Loucy (cell line): ENCODE data around the gene CACNA1C.

Experiments
- H2AFZ ChIP-seq: fragments of 200-600 bp; sonication (generic); 2 replicates; pipeline ENCODE4 v1.6.0; 2016; ENCODE audit warnings: antibody characterized with exemption, mild to moderate bottlenecking, low read length, moderate library complexity
- H3F3A ChIP-seq: fragments of 200-600 bp; 2 replicates; pipeline ENCODE4 v1.6.0; 2016; ENCODE audit warnings: antibody characterized with exemption, low read depth, mild to moderate bottlenecking
- H3K27me3 ChIP-seq: fragments of 200-600 bp; sonication (generic); 2 replicates; pipeline ENCODE4 v1.6.1; 2014; ENCODE audit warnings: low read length, mild to moderate bottlenecking; ENCODE audit not compliant: insufficient read depth, poor library complexity, severe bottlenecking
- H3K36me3 ChIP-seq: fragments of 200-600 bp; sonication (generic); 2 replicates; pipeline ENCODE4 v1.6.1; 2016; ENCODE audit warnings: low read length; ENCODE audit not compliant: insufficient read depth
- H3K4me1 ChIP-seq: fragments of 200-600 bp; sonication (generic); 2 replicates; pipeline ENCODE4 v1.5.1; 2014; ENCODE audit warnings: low read length, mild to moderate bottlenecking; ENCODE audit not compliant: insufficient read depth, poor library complexity, severe bottlenecking
- H3K4me2 ChIP-seq: fragments of 200-600 bp; sonication (generic); 2 replicates; pipeline ENCODE4 v1.6.0; 2014; ENCODE audit warnings: antibody characterized with exemption, low read length, low read depth, mild to moderate bottlenecking; ENCODE audit not compliant: poor library complexity, severe bottlenecking
- H3K4me3 ChIP-seq: fragments of 200-600 bp; sonication (generic); 2 replicates; pipeline ENCODE4 v1.5.1; 2014; ENCODE audit warnings: low read length, mild to moderate bottlenecking, mixed read lengths; ENCODE audit not compliant: poor library complexity, severe bottlenecking
- H3K79me2 ChIP-seq: fragments of 200-600 bp; sonication (generic); 2 replicates; pipeline ENCODE4 v1.6.1; 2014; ENCODE audit warnings: low read length; ENCODE audit not compliant: insufficient read depth
- H3K9ac ChIP-seq: fragments of 200-600 bp; sonication (generic); 2 replicates; pipeline ENCODE4 v1.6.0; 2014; ENCODE audit warnings: mild to moderate bottlenecking, low read depth, low read length, moderate library complexity; ENCODE audit not compliant: poor library complexity, severe bottlenecking
- H3K9me2 ChIP-seq: fragments of 200-600 bp; sonication (generic); replicated peaks from 2 replicates; pipeline ENCODE4 v1.6.1; 2016; ENCODE audit warnings: low read depth, low read length, mixed read lengths
- H3K9me3 ChIP-seq: fragments of 200-600 bp; sonication (generic); 2 replicates; pipeline ENCODE4 v1.6.1; 2014; ENCODE audit warnings: mild to moderate bottlenecking, antibody characterized with exemption, low read length, low read depth; ENCODE audit not compliant: insufficient read depth
- H4K20me1 ChIP-seq: fragments of 200-600 bp; sonication (generic); 2 replicates; pipeline ENCODE4 v1.6.0; 2014; ENCODE audit warnings: antibody characterized with exemption, low read length, mild to moderate bottlenecking; ENCODE audit not compliant: insufficient read depth, poor library complexity, severe bottlenecking
- EZH2phosphoT487 ChIP-seq: fragments of 200-600 bp; IDR thresholded peaks from 2 replicates; pipeline ENCODE4 v1.6.1; 2018; ENCODE audit warnings: antibody characterized with exemption, mild to moderate bottlenecking, moderate library complexity, borderline replicate concordance
- TF ChIP-seq, protein P1 (sequence below): fragments of 200-600 bp; sonication (generic); conservative IDR thresholded peaks from 2 replicates; pipeline ENCODE4 v1.5.1; 2014; ENCODE audit warnings: mild to moderate bottlenecking, antibody characterized with exemption, low read length

Gene CACNA1C

DNA sequence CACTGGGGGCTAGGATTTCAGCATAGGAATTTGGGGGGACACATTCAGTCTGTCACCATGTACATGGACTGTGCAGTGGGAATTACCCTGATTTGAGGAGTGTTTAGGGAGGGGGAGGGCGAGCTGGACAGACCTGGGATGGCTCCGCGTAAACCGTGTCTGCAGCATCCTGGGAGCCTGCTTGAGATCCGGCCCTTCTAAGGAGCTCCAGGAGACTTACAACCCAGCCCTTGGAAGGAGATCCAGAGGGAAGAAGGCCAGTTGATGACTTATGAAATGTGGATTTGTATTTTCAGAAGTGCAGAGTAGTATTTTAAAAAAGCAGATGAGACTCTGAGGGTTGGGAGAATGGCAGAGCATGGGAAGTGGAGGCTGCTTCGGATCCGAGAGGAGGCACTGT is 153.2 kb downstream of the CACNA1C start:
- Histone ChIP-seq H3K9me2 (no peaks in the 10 kb centered on the region), H3K36me3 (no peaks in the 10 kb centered on the region), H3K79me2 (no peaks in the 10 kb centered on the region), H3K9ac (no peak overlapping the region), H2AFZ (no peak overlapping the region), H3F3A (no peaks in the 10 kb centered on the region), H3K4me2 (no peak overlapping the region), H3K27me3 (no peaks in the 10 kb centered on the region), H3K4me1 (no peaks in the 10 kb centered on the region), H4K20me1 (no peaks in the 10 kb centered on the region), H3K4me3 (no peak overlapping the region), H3K9me3 (no peaks in the 10 kb centered on the region)
- TF ChIP-seq, protein P1, sequence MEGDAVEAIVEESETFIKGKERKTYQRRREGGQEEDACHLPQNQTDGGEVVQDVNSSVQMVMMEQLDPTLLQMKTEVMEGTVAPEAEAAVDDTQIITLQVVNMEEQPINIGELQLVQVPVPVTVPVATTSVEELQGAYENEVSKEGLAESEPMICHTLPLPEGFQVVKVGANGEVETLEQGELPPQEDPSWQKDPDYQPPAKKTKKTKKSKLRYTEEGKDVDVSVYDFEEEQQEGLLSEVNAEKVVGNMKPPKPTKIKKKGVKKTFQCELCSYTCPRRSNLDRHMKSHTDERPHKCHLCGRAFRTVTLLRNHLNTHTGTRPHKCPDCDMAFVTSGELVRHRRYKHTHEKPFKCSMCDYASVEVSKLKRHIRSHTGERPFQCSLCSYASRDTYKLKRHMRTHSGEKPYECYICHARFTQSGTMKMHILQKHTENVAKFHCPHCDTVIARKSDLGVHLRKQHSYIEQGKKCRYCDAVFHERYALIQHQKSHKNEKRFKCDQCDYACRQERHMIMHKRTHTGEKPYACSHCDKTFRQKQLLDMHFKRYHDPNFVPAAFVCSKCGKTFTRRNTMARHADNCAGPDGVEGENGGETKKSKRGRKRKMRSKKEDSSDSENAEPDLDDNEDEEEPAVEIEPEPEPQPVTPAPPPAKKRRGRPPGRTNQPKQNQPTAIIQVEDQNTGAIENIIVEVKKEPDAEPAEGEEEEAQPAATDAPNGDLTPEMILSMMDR, result no peak
- no peak for TF ChIP-seq EZH2phosphoT487

DNA sequence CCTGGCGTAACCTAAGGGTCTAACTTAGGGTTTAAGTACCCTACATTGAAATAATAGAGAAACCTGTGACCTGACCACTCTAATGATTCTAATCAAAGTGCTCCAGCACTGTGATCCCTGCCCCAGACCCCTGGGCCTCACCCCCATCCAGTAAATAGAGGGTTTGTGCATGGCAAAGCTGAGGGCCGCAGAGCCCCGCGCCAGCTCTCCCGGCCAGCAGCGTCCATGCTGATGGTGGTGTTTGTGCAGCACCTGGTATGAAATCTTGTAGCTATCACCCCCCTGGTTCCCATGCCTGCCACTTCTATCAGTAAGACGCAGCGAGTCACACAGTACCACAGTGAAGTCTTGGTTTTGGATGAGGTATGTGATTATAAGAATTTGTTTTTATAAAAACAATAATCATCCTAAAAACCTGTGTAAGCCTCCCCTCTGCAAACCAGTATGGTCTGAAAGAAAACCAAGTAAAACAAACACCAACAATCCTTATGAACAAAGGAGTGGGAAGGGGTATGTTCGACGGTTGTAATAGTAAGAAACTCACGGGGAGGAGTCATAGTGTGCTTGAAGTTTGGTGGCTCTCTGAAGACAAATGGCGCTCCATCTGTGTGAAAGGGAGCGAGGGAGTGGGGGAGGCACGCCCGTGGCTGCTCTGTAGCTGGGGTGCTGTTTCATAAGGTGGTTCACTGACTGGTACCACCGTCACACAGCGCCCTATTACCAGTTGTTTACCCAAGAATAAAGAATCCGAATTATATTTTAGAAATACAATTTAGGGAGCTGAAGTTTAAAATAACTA is 156.2 kb downstream of the CACNA1C start:
- no peaks in the 10 kb centered on the region for H3K4me1 ChIP-seq
- no peaks in the 10 kb centered on the region for H3K9me2 ChIP-seq
- no peaks in the 10 kb centered on the region for H3K9me3 ChIP-seq
- H4K20me1 ChIP-seq, result no peaks in the 10 kb centered on the region
- no peaks in the 10 kb centered on the region for H3K79me2 ChIP-seq
- no peak overlapping the region for H3K9ac ChIP-seq
- no peak for TF ChIP-seq EZH2phosphoT487
- TF ChIP-seq, protein P1, result no peak
- no peaks in the 10 kb centered on the region for H3F3A ChIP-seq
- H3K4me2 ChIP-seq, result no peak overlapping the region
- no peaks in the 10 kb centered on the region for H3K27me3 ChIP-seq
- no peak overlapping the region for H3K4me3 ChIP-seq
- H2AFZ ChIP-seq, result no peak overlapping the region
- no peaks in the 10 kb centered on the region for H3K36me3 ChIP-seq

DNA sequence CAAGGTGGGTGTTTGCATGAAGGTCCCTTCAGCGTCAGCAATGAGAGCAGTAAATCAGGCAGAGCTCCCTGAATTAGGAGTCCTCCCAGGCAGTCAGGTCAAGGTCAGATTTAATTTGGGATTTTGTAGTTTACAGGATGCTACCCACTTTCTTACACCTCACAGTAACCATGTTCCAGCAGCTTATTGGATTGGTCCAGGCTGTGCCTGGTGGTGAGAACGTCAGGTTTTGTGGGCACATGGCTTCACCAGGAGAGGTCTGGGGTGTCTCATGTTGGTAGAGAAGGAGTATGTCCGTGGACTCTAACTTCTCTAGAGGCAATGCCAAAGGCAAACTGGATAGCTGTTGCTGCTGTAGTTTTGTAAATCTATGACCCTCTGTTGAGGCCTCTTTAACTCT is 158.3 kb downstream of the CACNA1C start:
- no peaks in the 10 kb centered on the region for H3K4me1 ChIP-seq
- H4K20me1 ChIP-seq, result no peaks in the 10 kb centered on the region
- no peaks in the 10 kb centered on the region for H3K79me2 ChIP-seq
- no peaks in the 10 kb centered on the region for H3K36me3 ChIP-seq
- TF ChIP-seq, protein P1, result no peak
- TF ChIP-seq EZH2phosphoT487, result no peak
- H3K9me3 ChIP-seq, result no peaks in the 10 kb centered on the region
- H3K27me3 ChIP-seq, result no peaks in the 10 kb centered on the region
- H3K4me2 ChIP-seq, result no peak overlapping the region
- no peaks in the 10 kb centered on the region for H3F3A ChIP-seq
- H3K9ac ChIP-seq, result no peak overlapping the region
- no peak overlapping the region for H3K4me3 ChIP-seq
- H2AFZ ChIP-seq, result no peak overlapping the region
- no peaks in the 10 kb centered on the region for H3K9me2 ChIP-seq
